Neural cell (in vitro differentiated cells): ENCODE results near the gene ZNF714. TPM values are rescaled to one million over a fixed set of nuclear protein-coding genes. Genes with fewer than 3 reads are reported as not detected.

ENCODE experiments used
- polyA plus RNA-seq: library from polyadenylated mRNA; depleted of rRNA; stranded (reverse); fragments of >200 nt; gene quantifications from 2 replicates; pipeline ENCODE4 v1.2.3, GENCODE V29; 2014
- small RNA-seq, 3 experiments: library from RNA; depleted of rRNA; stranded (forward); fragments of <200 nt; gene quantifications; one replicate each; pipeline ENCODE3, GENCODE V24; 2012

Gene ZNF714
- polyA plus RNA-seq, 1 donor from 2014 or later, result 68.8 TPM

Small RNA genes lying within 50 kb of the gene (small RNA-seq; reads per million reads assigned to genes)
- 0.20 to 0.57 (median 0.26) reads per million in 3 experiments for gene RNA5SP469

Other genes with a start within 250 kb of the ZNF714 start
- gene ZNF85, start 159.0 kb upstream of the ZNF714 start, polyA plus RNA-seq, result 18.8 and 22.1 TPM in 2 replicates
- gene ZNF430, start 61.5 kb upstream of the ZNF714 start, polyA plus RNA-seq, result 9.5 and 13.7 TPM in 2 replicates
- gene ZNF431, start 59.8 kb downstream of the ZNF714 start, polyA plus RNA-seq, result 14.0 and 16.3 TPM in 2 replicates
- 16.0 and 30.9 TPM in 2 replicates for gene ZNF708, start 247.2 kb downstream of the ZNF714 start, polyA plus RNA-seq